HG03521 (cell line): Measurements from ENCODE around the gene FAM228B.
"Not testable (repeated sequence)": the region's sequence is repeated elsewhere in the genome, so short reads cannot be mapped to it uniquely, and the experiment has no call there.

ENCODE experiments used
- ATAC-seq: cut with Tn5 transposase; IDR thresholded peaks from one replicate; pipeline ENCODE4 v1.9.1; 2021; ENCODE audit warnings: mild to moderate bottlenecking, moderate library complexity; ENCODE audit not compliant: unreplicated experiment

The FAM228B gene

GRCh38 chr2:24153478-24153877 is 30.2 kb downstream of the FAM228B start:
- no peak for ATAC-seq

- no peak for ATAC-seq
These were observed 34.9 kb downstream of the FAM228B start for GRCh38 chr2:24158131-24158530.

- ATAC-seq, result no peak
These were observed 36.4 kb downstream of the FAM228B start for GRCh38 chr2:24159708-24160107.

GRCh38 chr2:24160761-24161160 is 37.5 kb downstream of the FAM228B start:
- ATAC-seq, result no peak

GRCh38 chr2:24162494-24162893 is 39.2 kb downstream of the FAM228B start:
- ATAC-seq, result no peak

- ATAC-seq, result no peak
These were observed 39.9 kb downstream of the FAM228B start for GRCh38 chr2:24163186-24163585.

GRCh38 chr2:24163601-24164000 is 40.3 kb downstream of the FAM228B start:
- ATAC-seq, result no peak

- no peak for ATAC-seq
These were observed 41.2 kb downstream of the FAM228B start for GRCh38 chr2:24164416-24164973.

GRCh38 chr2:24169023-24169422 is 45.8 kb downstream of the FAM228B start:
- ATAC-seq, result no peak

GRCh38 chr2:24174851-24175277 is 51.6 kb downstream of the FAM228B start, which contains the start of gene FAM228A:
FAM228A (plus strand) TSS chr2:24175053; CDS start chr2:24175481, 428 bp downstream.
- ATAC-seq, result no peak

- no peak for ATAC-seq
These were observed 52.4 kb downstream of the FAM228B start for GRCh38 chr2:24175631-24176187.

GRCh38 chr2:24176326-24176725 is 53.1 kb downstream of the FAM228B start:
- no peak for ATAC-seq

- no peak for ATAC-seq
These were observed 56.4 kb downstream of the FAM228B start for GRCh38 chr2:24179683-24180082.

- no peak for ATAC-seq
These were observed 58.6 kb downstream of the FAM228B start for GRCh38 chr2:24181849-24182248.

- ATAC-seq, result no peak
These were observed 59.2 kb downstream of the FAM228B start for GRCh38 chr2:24182507-24182906.

- no peak for ATAC-seq
These were observed 60.2 kb downstream of the FAM228B start for GRCh38 chr2:24183366-24184069.

- no peak for ATAC-seq
These were observed 66.3 kb downstream of the FAM228B start for GRCh38 chr2:24189551-24189950.

GRCh38 chr2:24190503-24190902 is 67.2 kb downstream of the FAM228B start:
- ATAC-seq, result no peak

- no peak for ATAC-seq
These were observed 67.9 kb downstream of the FAM228B start for GRCh38 chr2:24191156-24191555.

- ATAC-seq, result no peak
These were observed 68.6 kb downstream of the FAM228B start for GRCh38 chr2:24191848-24192247.

GRCh38 chr2:24197213-24197612 is 73.9 kb downstream of the FAM228B start:
- not testable (repeated sequence) for ATAC-seq

- ATAC-seq, result no peak
These were observed 76.8 kb downstream of the FAM228B start for GRCh38 chr2:24199968-24200590.
